Cardiac septum (tissue), 1 donor: ENCODE results near the gene UBR1. TPM values are rescaled to one million over a fixed set of nuclear protein-coding genes. Genes with fewer than 3 reads are reported as not detected.
A peak's percentile ranks its signal among the peaks of the same experiment; 100 is the strongest.
"Not testable (repeated sequence)": the region's sequence is repeated elsewhere in the genome, so short reads cannot be mapped to it uniquely, and the experiment has no call there.

Source experiments
- DNase-seq: peaks from one replicate; pipeline ENCODE4 v3.0.0-alpha.2; 2020; ENCODE audit warnings: low spot score
- intact Hi-C: fragments of 100-400 bp; cut with DNase I; formaldehyde crosslinking; loops from one replicate; pipeline ENCODE4 v1.14.0; 2022
- long read RNA-seq: library from polyadenylated mRNA; unstranded; transcript quantifications from one replicate; pipeline ENCODE4 v2.0.0, GENCODE V29; 2021
- total RNA-seq: library from RNA; stranded (reverse); fragmentation: NEBNext Ultra II Directional; extraction: Animal tissue kit (Norgen Biotek cat#: 25700); gene quantifications from one replicate; pipeline ENCODE4 v1.2.1, GENCODE V29; 2021
- donor health status: DM: no; HTN: no; CAD: no.

The UBR1 gene
- total RNA-seq, result 34.6 TPM
- long read RNA-seq, partial matches to known transcripts, result 11 of 24 reads
- long read RNA-seq, other reads (novel, unspliced or antisense), result 13 of 24 reads

- intact Hi-C loops, result loop anchor here (5.0 kb wide), 1 partner anchor 81 kb away; the partner anchor contains the start of gene CCNDBP1
- DNase-seq, result peak; percentile 94
Observed at GRCh38 chr15:43105778-43106485, at the start of gene UBR1. Gene UBR1 (minus strand): TSS chr15:43106038. CDS start chr15:43106022, 16 bp downstream.

- no peak for DNase-seq
- intact Hi-C loops, result no loop called here
Observed at GRCh38 chr15:43153269-43153668, 47.4 kb upstream of the UBR1 start.

GRCh38 chr15:43151688-43152087 is 45.9 kb upstream of the UBR1 start:
- intact Hi-C loops, result no loop called here
- DNase-seq, result no peak

GRCh38 chr15:43150191-43150929 is 44.5 kb upstream of the UBR1 start:
- DNase-seq, result no peak
- intact Hi-C loops, result no loop called here

GRCh38 chr15:43146184-43146583 is 40.3 kb upstream of the UBR1 start:
- DNase-seq, result no peak
- intact Hi-C loops, result no loop called here

GRCh38 chr15:43144512-43144911 is 38.7 kb upstream of the UBR1 start:
- DNase-seq, result no peak
- intact Hi-C loops, result no loop called here

GRCh38 chr15:43143203-43143941 is 37.5 kb upstream of the UBR1 start:
- intact Hi-C loops, result no loop called here
- no peak for DNase-seq

GRCh38 chr15:43135351-43135750 is 29.5 kb upstream of the UBR1 start:
- no peak for DNase-seq
- intact Hi-C loops, result no loop called here

GRCh38 chr15:43134157-43134635 is 28.4 kb upstream of the UBR1 start:
- DNase-seq, result no peak
- intact Hi-C loops, result loop anchor here (5.0 kb wide), 1 partner anchor 53 kb away; the partner anchor contains the start of gene CCNDBP1

GRCh38 chr15:43133430-43134156 is 27.8 kb upstream of the UBR1 start, which contains the start of gene TMEM62:
Gene TMEM62 (plus strand): TSS chr15:43133586. CDS start chr15:43133803, 217 bp downstream.
- DNase-seq, result peak; percentile 93
- intact Hi-C loops, result loop anchor here (5.0 kb wide), 1 partner anchor 54 kb away; the partner anchor contains the start of gene CCNDBP1

- intact Hi-C loops, result loop anchor here (5.0 kb wide), 1 partner anchor 54 kb away; the partner anchor contains the start of gene CCNDBP1
- DNase-seq, result no peak
Observed at GRCh38 chr15:43132830-43133429, 27.1 kb upstream of the UBR1 start.

GRCh38 chr15:43128980-43129335 is 23.1 kb upstream of the UBR1 start:
- no peak for DNase-seq
- intact Hi-C loops, result no loop called here

- DNase-seq, intact Hi-C loops: not testable (repeated sequence)
Observed at GRCh38 chr15:43128174-43128979, 22.5 kb upstream of the UBR1 start.

GRCh38 chr15:43127752-43128151 is 21.9 kb upstream of the UBR1 start:
- intact Hi-C loops, result no loop called here
- no peak for DNase-seq

GRCh38 chr15:43126356-43126755 is 20.5 kb upstream of the UBR1 start:
- intact Hi-C loops, result no loop called here

GRCh38 chr15:43125100-43125661 is 19.3 kb upstream of the UBR1 start:
- intact Hi-C loops, result no loop called here

More at GRCh38 chr15:43126356-43126755, 20.5 kb upstream of the UBR1 start:
- no peak for DNase-seq

GRCh38 chr15:43121863-43122262 is 16.0 kb upstream of the UBR1 start:
- intact Hi-C loops, result no loop called here
- no peak for DNase-seq

More at GRCh38 chr15:43125100-43125661, 19.3 kb upstream of the UBR1 start:
- DNase-seq, result no peak
